GM18498 (cell line): ENCODE data around the gene PLA2R1.

ENCODE experiments used
- ATAC-seq: cut with Tn5 transposase; IDR thresholded peaks from one replicate; pipeline ENCODE4 v1.9.1; 2021; ENCODE audit warnings: mild to moderate bottlenecking, moderate library complexity; ENCODE audit not compliant: unreplicated experiment

The PLA2R1 gene

DNA sequence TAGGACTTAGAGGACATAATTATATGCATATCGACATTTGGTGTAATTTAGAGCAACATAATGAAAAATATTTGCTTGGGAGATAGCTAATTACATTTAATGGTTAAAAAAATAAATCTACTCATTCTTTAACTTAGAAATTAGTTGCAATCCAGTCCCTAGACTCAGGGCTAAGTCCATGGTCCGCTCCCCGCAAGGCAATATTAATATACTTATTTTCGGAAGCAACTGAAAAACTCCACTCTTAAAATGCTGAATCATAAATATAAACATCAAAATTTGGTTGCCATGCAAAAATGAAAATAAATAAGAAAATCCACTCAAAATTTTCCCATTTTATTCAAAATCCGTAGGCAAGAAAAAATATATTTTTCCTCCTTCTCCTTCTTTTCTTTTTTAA lies 164.7 kb downstream of the PLA2R1 start:
- no peak for ATAC-seq

GRCh38 chr2:159897081-159897480 lies 165.3 kb downstream of the PLA2R1 start:
- no peak for ATAC-seq

DNA sequence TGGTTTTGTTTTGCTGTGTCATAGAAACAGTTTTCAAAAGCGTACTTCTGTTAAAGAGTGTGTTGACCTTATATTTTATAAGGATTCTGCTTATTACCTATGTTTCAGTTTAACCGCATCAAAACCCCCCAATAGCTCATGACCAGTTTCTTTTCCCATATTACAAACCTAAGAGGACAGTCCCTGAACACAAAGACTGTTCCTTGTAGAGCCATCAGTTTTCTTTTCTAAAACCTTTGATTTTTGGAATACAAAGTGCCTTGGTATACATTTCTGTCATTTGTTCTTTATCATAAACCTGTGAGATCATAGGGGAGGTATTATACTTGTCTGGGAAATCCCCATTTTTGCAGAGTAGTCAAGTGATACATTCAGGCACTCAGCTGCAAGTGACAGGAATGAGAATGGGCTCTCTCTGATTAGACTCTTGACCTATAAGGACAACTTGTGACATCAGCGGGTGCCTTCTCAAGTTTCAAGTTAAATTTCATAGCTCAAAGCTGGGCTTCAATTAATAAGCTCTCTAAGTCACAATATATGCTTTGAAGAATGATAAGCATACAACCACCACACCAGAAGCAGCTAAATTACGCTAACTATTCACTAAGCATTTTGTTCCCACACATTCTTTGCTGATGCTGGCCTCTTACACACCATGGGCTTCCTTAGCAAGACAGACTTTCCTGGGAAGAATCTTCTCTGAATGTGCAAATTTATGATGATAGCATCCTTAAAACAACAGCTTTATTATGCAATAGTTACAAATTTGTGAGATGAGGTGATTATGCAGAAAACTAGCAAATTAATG lies 167.0 kb downstream of the PLA2R1 start:
- ATAC-seq = peak; percentile 61

- ATAC-seq = no peak
Measured at GRCh38 chr2:159894145-159894838, 168.1 kb downstream of the PLA2R1 start.

GRCh38 chr2:159892990-159893810 lies 169.2 kb downstream of the PLA2R1 start:
- no peak for ATAC-seq

- ATAC-seq = peak; percentile 20
Measured at GRCh38 chr2:159891917-159892730, 170.3 kb downstream of the PLA2R1 start.

GRCh38 chr2:159891267-159891588 lies 171.2 kb downstream of the PLA2R1 start:
- ATAC-seq = no peak

DNA sequence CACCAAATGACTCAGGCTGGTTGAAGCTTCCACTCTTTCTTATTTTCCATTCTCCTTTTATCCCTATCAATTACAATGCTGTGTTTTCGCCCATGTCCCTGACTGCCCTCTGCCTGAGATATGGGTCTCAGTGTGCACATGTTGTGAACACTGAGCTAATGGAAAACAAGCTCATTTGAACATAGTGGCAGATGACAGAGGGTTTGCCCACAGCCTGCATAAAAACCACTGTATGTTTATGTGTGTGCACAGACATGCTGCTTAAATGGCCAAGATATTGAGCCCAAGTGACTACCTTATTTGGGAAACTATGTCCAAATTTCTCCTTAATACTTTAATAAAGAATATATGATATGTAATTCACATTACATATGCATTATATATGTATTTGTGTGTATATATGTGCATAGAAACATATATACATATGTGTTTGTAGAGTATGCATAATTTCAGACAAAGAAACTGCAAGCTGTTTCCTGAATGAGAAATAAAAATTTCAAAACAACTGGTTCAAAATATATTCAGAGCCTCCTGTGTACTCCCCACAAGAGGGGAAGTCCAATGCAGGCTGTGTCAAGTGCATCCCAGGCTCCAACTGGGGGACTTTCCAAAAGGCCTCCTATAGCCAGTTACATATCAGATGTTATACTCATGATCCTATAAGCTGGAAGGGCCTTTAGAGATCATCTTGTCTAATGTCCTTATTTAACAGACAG lies 171.7 kb downstream of the PLA2R1 start:
- ATAC-seq = peak; percentile 36

DNA sequence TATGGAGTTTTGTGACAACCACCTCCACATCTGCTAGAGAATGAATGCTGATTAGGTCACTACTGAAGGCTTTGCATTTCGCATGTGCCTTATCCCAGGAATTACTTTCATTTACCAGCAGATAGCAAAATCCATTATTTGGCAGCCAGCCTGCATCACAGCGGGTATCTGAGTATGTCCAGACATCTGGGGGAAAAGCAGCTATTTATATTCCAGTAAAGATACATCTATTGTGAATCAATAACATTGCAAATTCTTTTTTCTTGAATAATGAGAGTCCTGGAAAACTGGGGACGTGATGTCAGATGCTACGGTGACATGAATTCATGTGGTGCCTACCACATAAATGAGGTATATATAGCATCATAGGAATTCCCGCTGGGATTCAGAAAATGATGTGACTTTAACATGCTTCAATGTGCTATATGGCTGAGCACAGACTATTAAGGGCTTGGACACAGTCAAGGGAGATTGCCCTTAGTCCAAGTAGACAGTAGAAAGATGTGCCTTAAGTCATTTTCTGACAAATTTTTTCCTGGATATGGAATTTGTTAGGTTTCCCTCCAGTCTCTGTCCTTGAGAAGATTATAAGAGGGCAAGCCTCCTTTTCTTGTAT lies 180.2 kb downstream of the PLA2R1 start:
- no peak for ATAC-seq
